MM.1S (cell line): Measurements from ENCODE around the gene METTL17.

Experiments
- DNase-seq: peaks from one replicate; pipeline ENCODE4 v3.0.0-alpha.2; 2015
- H2AFZ ChIP-seq: fragments of 300-600 bp; sonication (generic); 2 replicates; pipeline ENCODE4 v1.6.0; 2016; ENCODE audit warnings: antibody characterized with exemption, low read length
- H3F3A ChIP-seq: fragments of 300-600 bp; sonication (generic); 2 replicates; pipeline ENCODE4 v1.6.1; 2016; ENCODE audit warnings: mild to moderate bottlenecking, antibody characterized with exemption, low read length, moderate library complexity, mixed read lengths; ENCODE audit not compliant: insufficient read depth
- H3K27ac ChIP-seq: fragments of 300-600 bp; sonication (generic); 2 replicates; pipeline ENCODE4 v1.5.1; 2016; ENCODE audit warnings: mild to moderate bottlenecking, low read length
- H3K27me3 ChIP-seq: fragments of 300-600 bp; sonication (generic); replicated peaks from 2 replicates; pipeline ENCODE4 v1.6.0; 2016; ENCODE audit warnings: low read length; ENCODE audit not compliant: insufficient read depth
- H3K36me3 ChIP-seq: fragments of 300-600 bp; sonication (generic); replicated peaks from 2 replicates; pipeline ENCODE4 v1.6.1; 2016; ENCODE audit warnings: mild to moderate bottlenecking, low read length, mixed read lengths; ENCODE audit not compliant: insufficient read depth
- H3K4me1 ChIP-seq: fragments of 300-600 bp; sonication (generic); 2 replicates; pipeline ENCODE4 v1.6.1; 2016; ENCODE audit warnings: low read length, mixed read lengths
- H3K4me2 ChIP-seq: fragments of 300-600 bp; sonication (generic); 2 replicates; pipeline ENCODE4 v1.6.0; 2016; ENCODE audit warnings: low read depth, low read length
- H3K4me3 ChIP-seq: fragments of 300-600 bp; sonication (generic); 2 replicates; pipeline ENCODE4 v1.5.1; 2016; ENCODE audit warnings: low read length, mixed read lengths
- H3K79me2 ChIP-seq: fragments of 300-600 bp; sonication (generic); 2 replicates; pipeline ENCODE4 v1.6.1; 2016; ENCODE audit warnings: mixed run types, low read length, mixed read lengths
- H3K9ac ChIP-seq: fragments of 300-600 bp; sonication (generic); 2 replicates; pipeline ENCODE4 v1.6.1; 2016; ENCODE audit warnings: low read length, mixed read lengths
- H3K9me2 ChIP-seq: fragments of 300-600 bp; sonication (generic); replicated peaks from 2 replicates; pipeline ENCODE4 v1.6.1; 2016; ENCODE audit warnings: mild to moderate bottlenecking, low read length, mixed read lengths; ENCODE audit not compliant: insufficient read depth
- H3K9me3 ChIP-seq: fragments of 300-600 bp; sonication (generic); replicated peaks from 2 replicates; pipeline ENCODE4 v1.6.1; 2016; ENCODE audit warnings: mild to moderate bottlenecking, low read length, mixed read lengths; ENCODE audit not compliant: insufficient read depth
- H4K20me1 ChIP-seq: fragments of 300-600 bp; sonication (generic); 2 replicates; pipeline ENCODE4 v1.6.1; 2016; ENCODE audit warnings: mild to moderate bottlenecking, low read length, moderate library complexity, mixed read lengths; ENCODE audit not compliant: insufficient read depth
- CTCF ChIP-seq: fragments of 300-600 bp; sonication (generic); IDR thresholded peaks from 2 replicates; pipeline ENCODE4 v1.5.1; 2016; ENCODE audit warnings: antibody characterized with exemption, low read length, mixed read lengths
- EZH2 ChIP-seq: fragments of 300-600 bp; sonication (generic); optimal IDR thresholded peaks from 2 replicates; pipeline ENCODE3; 2017; ENCODE audit warnings: low read depth, mild to moderate bottlenecking, antibody characterized with exemption, low read length, mixed read lengths
- EZH2phosphoT487 ChIP-seq: fragments of 300-600 bp; sonication (generic); IDR thresholded peaks from 2 replicates; pipeline ENCODE4 v1.6.1; 2018; ENCODE audit warnings: antibody characterized with exemption, low read length

Gene METTL17

GRCh38 chr14:21018286-21018685 is 28.5 kb downstream of the METTL17 start:
- H3K4me2 ChIP-seq: no peak overlapping the region
- H3F3A ChIP-seq: no peaks in the 10 kb centered on the region
- H3K27ac ChIP-seq: no peak overlapping the region
- H3K36me3 ChIP-seq: no peaks in the 10 kb centered on the region
- no peaks in the 10 kb centered on the region for H3K9me2 ChIP-seq
- no peak for DNase-seq
- no peaks in the 10 kb centered on the region for H3K4me1 ChIP-seq
- H4K20me1 ChIP-seq: no peaks in the 10 kb centered on the region
- TF ChIP-seq EZH2phosphoT487 (no peak), CTCF (no peak), EZH2 (no peak)
- H3K4me3 ChIP-seq: no peak overlapping the region
- H3K9me3 ChIP-seq: no peaks in the 10 kb centered on the region
- H2AFZ ChIP-seq: no peak overlapping the region
- H3K9ac ChIP-seq: no peak overlapping the region
- no peaks in the 10 kb centered on the region for H3K27me3 ChIP-seq
- H3K79me2 ChIP-seq: no peaks in the 10 kb centered on the region

- Histone ChIP-seq H3K4me3 (no peak overlapping the region), H3K9ac (no peak overlapping the region), H3K9me3 (no peaks in the 10 kb centered on the region), H3K27me3 (no peaks in the 10 kb centered on the region), H2AFZ (no peak overlapping the region), H3F3A (no peaks in the 10 kb centered on the region), H3K4me2 (no peak overlapping the region), H3K36me3 (no peaks in the 10 kb centered on the region), H3K27ac (no peak overlapping the region), H3K9me2 (no peaks in the 10 kb centered on the region), H3K79me2 (no peaks in the 10 kb centered on the region), H4K20me1 (no peaks in the 10 kb centered on the region), H3K4me1 (no peaks in the 10 kb centered on the region)
- no peak for DNase-seq
- TF ChIP-seq EZH2phosphoT487 (no peak), CTCF (no peak), EZH2 (no peak)
Measured at GRCh38 chr14:21018781-21019180, 29.0 kb downstream of the METTL17 start.

- no peaks in the 10 kb centered on the region for H4K20me1 ChIP-seq
- H3K27me3 ChIP-seq: no peaks in the 10 kb centered on the region
- H3K36me3 ChIP-seq: no peaks in the 10 kb centered on the region
- H3K9ac ChIP-seq: no peak overlapping the region
- no peak for TF ChIP-seq EZH2
- no peak for TF ChIP-seq EZH2phosphoT487
- TF ChIP-seq CTCF: no peak
- H3K27ac ChIP-seq: no peak overlapping the region
- DNase-seq: no peak
- no peaks in the 10 kb centered on the region for H3K79me2 ChIP-seq
- no peak overlapping the region for H3K4me3 ChIP-seq
- H3K9me3 ChIP-seq: no peaks in the 10 kb centered on the region
- no peak overlapping the region for H3K4me2 ChIP-seq
- H3K4me1 ChIP-seq: no peaks in the 10 kb centered on the region
- H2AFZ ChIP-seq: no peak overlapping the region
- no peaks in the 10 kb centered on the region for H3K9me2 ChIP-seq
- H3F3A ChIP-seq: no peaks in the 10 kb centered on the region
Measured at GRCh38 chr14:21019366-21019765, 29.6 kb downstream of the METTL17 start.
